Activated CD8-positive, alpha-beta memory T cell treated with anti-CD3 and anti-CD28 coated beads, Interleukin-2, amount 50 U/mL, for 48 hours (primary cell): ENCODE measurements around the gene WIF1.

Experiments
- DNase-seq: peaks from one replicate; pipeline ENCODE4 v3.0.0-alpha.2; 2020

Gene WIF1

GRCh38 chr12:65121956-65122469, 908 bp upstream of the WIF1 start:
- no peak for DNase-seq

GRCh38 chr12:65119063-65119462, 2.0 kb downstream of the WIF1 start:
- no peak for DNase-seq

DNA sequence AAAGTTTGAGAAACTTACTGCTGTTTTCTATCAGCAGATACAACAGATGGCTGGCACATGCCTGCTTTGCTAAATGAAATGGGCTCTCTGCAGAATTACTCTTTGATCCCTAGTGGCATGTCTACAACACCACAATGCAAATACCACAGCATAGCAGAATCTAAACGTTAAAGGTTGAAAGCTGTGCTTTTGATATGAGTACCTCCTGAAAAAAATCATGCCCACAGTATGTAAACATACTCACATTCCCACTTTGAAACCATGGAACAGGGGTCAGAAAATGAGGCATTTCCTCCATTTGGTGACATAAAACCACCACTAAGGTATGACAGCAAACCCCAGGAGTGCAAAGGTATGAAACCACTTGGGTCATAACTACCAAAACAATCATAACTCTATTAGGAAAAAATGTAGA, 7.5 kb downstream of the WIF1 start:
- no peak for DNase-seq

DNA sequence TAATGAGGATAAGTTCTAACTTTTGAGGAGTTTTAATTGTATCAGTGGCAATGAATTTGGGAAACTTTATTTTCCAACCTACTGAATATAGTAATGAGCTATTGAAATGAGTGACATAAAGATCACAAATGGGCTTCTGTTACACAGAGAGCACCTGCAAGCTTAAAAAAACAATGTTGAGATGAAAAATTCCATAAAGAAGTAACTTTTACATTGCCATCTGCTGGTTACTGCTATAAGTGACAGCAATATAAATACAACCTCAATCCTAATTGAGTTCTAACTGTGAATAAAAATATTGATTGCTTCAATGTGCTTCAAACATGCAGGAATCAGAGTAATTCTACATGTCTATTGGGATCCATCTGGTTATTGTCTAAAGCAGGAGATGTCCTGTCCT, 14.2 kb downstream of the WIF1 start:
- DNase-seq, result no peak

DNA sequence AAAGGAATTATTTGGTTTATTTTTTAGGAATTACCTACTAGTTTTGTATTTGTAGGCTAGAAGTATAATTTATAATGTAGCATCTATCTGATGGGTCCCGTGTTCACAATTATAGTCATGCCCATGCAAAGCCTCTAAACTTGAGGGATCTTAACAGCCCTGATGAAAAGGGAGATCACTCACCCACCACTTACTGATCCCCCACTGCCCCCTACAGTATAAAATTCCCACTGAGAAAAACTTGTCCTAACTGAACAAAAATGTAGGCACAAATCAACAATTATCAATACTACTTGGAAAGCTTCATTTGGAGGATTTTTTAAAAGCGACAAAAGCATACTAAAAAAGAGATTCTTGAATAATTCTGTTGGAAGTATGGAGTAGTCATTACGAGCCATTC, 21.0 kb downstream of the WIF1 start:
- no peak for DNase-seq

- DNase-seq, result no peak
Measured at GRCh38 chr12:65099182-65099581, 21.9 kb downstream of the WIF1 start.

GRCh38 chr12:65098364-65098763, 22.7 kb downstream of the WIF1 start:
- DNase-seq, result no peak

GRCh38 chr12:65094722-65095121, 26.4 kb downstream of the WIF1 start:
- no peak for DNase-seq

DNA sequence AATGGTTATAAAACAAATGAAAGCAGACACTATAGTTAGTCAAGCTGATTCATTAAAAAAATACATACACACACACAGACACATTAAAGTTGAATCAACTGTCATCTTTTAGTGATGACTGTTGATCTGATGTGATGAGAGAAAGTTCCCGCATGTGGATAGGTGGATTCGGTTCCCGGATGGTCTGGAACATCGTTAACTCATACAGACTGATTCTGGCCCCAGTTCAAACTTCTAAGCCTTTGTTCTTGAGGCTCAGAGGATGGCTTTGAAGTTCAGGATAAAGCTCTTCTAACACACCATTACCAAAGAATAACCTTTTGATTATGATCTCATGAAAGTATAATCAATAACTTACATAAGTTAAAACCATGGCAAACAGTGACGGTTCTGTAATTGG, 27.5 kb downstream of the WIF1 start:
- no peak for DNase-seq

- DNase-seq, result no peak
Measured at GRCh38 chr12:65090461-65090860, 30.6 kb downstream of the WIF1 start.

DNA sequence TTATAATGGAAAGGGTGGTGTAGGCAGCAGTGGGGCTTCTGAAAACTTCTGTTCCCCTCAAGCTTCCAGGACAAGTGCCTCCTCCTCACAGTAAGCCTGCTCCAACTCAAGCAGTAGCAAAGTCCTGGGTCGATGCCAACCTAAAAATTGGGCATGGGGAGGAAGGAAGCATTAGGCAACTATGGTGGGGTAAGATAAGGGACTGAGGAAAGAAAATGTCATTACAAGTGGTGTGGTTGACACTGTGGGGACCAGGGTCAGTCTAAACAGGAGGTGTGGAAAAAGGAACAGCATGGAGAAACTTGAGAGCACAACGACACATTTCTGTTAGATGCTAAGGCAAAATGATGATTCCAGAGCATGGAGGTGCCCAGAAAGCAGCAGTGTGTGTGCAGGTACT, 34.9 kb downstream of the WIF1 start:
- DNase-seq, result no peak

DNA sequence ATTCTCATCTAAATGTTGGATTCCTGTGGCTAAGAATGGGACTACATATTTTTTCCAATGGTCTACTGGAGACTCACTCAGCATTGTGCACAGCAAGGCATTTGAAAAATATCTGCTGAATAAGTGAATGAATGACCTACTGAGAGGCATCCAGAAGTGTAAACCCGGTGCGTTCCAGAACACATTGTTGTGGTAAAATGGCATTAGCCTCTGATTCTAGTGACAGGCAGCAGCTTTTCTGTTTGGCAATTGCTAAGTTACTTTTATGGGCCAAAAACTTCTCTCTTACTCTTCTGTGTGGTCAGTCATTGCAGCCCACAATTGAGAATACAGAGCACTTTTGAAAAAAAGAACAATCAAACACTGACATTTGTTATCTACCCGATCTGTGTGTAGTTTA, 36.5 kb downstream of the WIF1 start:
- DNase-seq, result no peak

GRCh38 chr12:65083581-65083980, 37.5 kb downstream of the WIF1 start:
- no peak for DNase-seq

- DNase-seq, result no peak
Measured at GRCh38 chr12:65082406-65082805, 38.7 kb downstream of the WIF1 start.

GRCh38 chr12:65081496-65081895, 39.6 kb downstream of the WIF1 start:
- DNase-seq, result no peak

DNA sequence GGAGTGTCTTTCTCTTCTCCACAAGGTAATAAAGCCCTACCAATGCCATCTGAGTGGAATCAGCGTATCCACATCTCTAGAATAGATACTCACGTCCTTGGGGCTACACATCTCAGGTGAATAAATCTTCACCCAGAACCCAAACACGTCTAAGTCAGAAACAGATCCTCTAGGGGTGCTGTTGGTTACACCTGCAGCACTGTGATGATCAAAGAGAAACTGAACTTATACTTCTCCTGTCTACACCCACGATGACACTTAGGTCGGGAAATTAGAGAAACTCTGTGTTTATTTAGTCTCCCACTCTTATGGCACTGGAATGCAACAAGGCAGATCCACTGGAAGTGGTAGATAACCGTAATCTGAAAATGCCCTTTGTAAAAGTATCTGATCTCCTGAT, 46.2 kb downstream of the WIF1 start:
- no peak for DNase-seq

GRCh38 chr12:65069336-65069735, 51.8 kb downstream of the WIF1 start:
- DNase-seq, result no peak

DNA sequence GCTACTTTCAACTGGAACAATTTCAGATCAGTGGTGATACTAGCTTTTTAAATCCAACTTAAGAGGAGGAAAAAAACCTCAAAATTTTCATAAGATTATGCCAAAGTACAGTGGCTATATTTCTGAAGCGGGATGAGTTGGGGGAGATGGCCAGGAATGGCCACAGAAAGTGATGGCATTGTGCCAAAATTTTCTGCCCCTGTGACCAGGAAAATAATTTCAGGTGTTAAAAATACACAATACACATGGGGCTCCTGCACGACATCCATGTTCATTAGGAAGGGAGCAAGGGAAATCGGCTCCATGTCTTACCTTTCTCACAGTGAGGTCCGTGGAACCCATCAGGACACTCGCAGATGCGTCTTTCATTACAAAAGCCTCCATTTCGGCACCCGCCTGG, 53.7 kb downstream of the WIF1 start:
- no peak for DNase-seq

DNA sequence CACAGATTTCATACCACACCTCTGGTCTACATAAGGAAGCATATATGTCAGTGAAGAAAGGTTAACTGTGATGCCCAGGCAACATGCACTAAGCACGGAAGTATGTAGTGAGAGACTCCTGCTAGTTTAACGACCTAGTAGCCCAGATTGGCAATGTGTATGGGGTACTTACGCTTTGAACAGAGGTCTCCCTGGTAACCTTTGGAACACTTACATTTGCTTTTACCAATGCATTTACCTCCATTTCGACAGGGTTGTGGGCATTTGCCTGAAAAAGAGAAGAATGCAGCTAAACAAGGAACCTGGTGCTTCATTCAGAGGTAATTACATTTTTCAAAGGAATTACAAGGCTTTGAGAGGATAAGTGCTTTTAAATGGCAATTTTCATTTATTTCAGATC, 65.2 kb downstream of the WIF1 start:
- no peak for DNase-seq

DNA sequence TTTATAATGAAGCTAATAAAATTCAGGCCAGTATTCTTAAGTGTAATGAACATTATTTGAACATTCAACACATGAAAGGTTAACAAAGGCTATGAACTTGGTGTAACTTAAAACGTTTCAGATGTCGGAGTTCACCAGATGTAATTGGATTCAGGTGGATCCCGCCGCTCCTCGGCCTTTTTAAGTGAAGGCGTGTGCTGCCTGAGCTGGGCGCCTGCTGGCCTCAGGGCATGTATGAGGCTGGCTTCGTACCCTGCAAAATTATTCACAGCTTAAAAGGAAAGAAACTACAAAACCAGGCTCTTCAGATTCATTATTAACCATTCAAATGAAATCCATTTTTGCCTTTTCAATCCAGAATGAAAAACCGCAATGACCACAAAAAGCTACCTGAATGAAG, 69.9 kb downstream of the WIF1 start:
- DNase-seq, result no peak

GRCh38 chr12:65045269-65045668, 75.8 kb downstream of the WIF1 start:
- DNase-seq, result no peak

GRCh38 chr12:65039301-65039700, 81.8 kb downstream of the WIF1 start:
- no peak for DNase-seq

- DNase-seq, result no peak
Measured at GRCh38 chr12:65025136-65025535, 96.0 kb downstream of the WIF1 start.

- no peak for DNase-seq
Measured at GRCh38 chr12:65023485-65023884, 97.6 kb downstream of the WIF1 start.

- DNase-seq, result no peak
Measured at GRCh38 chr12:65022960-65023359, 98.1 kb downstream of the WIF1 start.

- no peak for DNase-seq
Measured at GRCh38 chr12:65022421-65022820, 98.7 kb downstream of the WIF1 start.
